AG04450 (cell line): ENCODE measurements around the gene SLC29A1. TPM values are rescaled to one million over a fixed set of nuclear protein-coding genes. Genes with fewer than 3 reads are reported as not detected.

Experiments
- CTCF ChIA-PET: fragments of 300-600, 350-600 bp; formaldehyde crosslinking; extraction: SDS; loops from one replicate; lab custom pipeline; 2022; ENCODE audit warnings: antibody characterized with exemption, inconsistent platforms; lab: Charles Lee
- POLR2A ChIA-PET: fragments of 350-600 bp; formaldehyde crosslinking; extraction: SDS; loops from one replicate; lab custom pipeline; 2021; ENCODE audit warnings: antibody characterized with exemption, inconsistent platforms; lab: Yijun Ruan, JAX
- DNase-seq: peaks from one replicate; pipeline ENCODE4 v3.0.0-alpha.2; 2011; ENCODE audit warnings: low read depth, low spot score
- H3K27ac ChIP-seq: one replicate; pipeline ENCODE4 v1.5.1; 2012; ENCODE audit warnings: low read depth, low read length, control low read depth
- H3K27me3 ChIP-seq: one replicate; pipeline ENCODE4 v1.6.0; 2012; ENCODE audit warnings: low read length; ENCODE audit not compliant: control insufficient read depth, insufficient read depth
- H3K4me3 ChIP-seq: 2 replicates; pipeline ENCODE4 v1.5.1; 2011; ENCODE audit warnings: mild to moderate bottlenecking, low read depth, low read length, control low read depth
- H3K9me3 ChIP-seq: 2 replicates; pipeline ENCODE4 v1.5.1; 2012; ENCODE audit warnings: low read length; ENCODE audit not compliant: control insufficient read depth, insufficient read depth
- polyA plus RNA-seq: library from polyadenylated mRNA; depleted of rRNA; stranded (reverse); fragments of >200 nt; gene quantifications from 2 replicates; pipeline ENCODE4 v1.2.3, GENCODE V29; 2011
- TF ChIP-seq, protein P1 (sequence below): IDR thresholded peaks from 2 replicates; pipeline ENCODE4 v1.5.1; 2011; ENCODE audit warnings: low read depth, low read length, control low read depth, inconsistent platforms

SLC29A1 gene
- polyA plus RNA-seq, 1 experiment, result 13.2 TPM

DNA sequence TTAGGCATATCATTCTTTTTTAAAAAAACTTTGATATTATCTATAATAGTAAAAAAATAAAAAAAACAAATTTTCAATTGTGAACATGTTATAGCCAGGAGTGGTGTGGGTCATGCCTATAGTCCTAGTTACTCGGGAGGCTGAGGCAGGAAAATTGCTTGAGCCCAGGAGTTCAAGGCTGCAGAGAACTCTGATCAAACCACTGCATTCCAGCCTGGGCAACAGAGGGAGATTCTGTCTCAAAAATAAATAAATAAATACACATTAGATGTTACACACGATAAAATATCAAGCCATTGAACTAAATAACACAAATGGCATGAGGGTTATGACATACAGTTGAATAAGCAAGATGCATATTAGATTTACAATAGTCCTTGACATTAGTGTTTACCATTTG, 34.6 kb upstream of the SLC29A1 start:
- TF ChIP-seq, protein P1, sequence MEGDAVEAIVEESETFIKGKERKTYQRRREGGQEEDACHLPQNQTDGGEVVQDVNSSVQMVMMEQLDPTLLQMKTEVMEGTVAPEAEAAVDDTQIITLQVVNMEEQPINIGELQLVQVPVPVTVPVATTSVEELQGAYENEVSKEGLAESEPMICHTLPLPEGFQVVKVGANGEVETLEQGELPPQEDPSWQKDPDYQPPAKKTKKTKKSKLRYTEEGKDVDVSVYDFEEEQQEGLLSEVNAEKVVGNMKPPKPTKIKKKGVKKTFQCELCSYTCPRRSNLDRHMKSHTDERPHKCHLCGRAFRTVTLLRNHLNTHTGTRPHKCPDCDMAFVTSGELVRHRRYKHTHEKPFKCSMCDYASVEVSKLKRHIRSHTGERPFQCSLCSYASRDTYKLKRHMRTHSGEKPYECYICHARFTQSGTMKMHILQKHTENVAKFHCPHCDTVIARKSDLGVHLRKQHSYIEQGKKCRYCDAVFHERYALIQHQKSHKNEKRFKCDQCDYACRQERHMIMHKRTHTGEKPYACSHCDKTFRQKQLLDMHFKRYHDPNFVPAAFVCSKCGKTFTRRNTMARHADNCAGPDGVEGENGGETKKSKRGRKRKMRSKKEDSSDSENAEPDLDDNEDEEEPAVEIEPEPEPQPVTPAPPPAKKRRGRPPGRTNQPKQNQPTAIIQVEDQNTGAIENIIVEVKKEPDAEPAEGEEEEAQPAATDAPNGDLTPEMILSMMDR, result no peak
- Histone ChIP-seq H3K4me3 (no peak overlapping the region), H3K27me3 (peaks cover 6% of the 10 kb centered on the region), H3K9me3 (no peaks in the 10 kb centered on the region), H3K27ac (no peak overlapping the region)
- DNase-seq, result no peak
- ChIA-PET POLR2A (no interaction called here), CTCF (interaction anchor here (1.6 to 2.7 kb wide), 2 partner anchors 16 to 46 kb away, joined by 4 to 10 read pairs; no protein-coding TSS in a partner anchor)

- Histone ChIP-seq H3K9me3 (no peaks in the 10 kb centered on the region), H3K4me3 (no peak overlapping the region), H3K27me3 (peaks cover 8% of the 10 kb centered on the region), H3K27ac (no peak overlapping the region)
- TF ChIP-seq, protein P1, result no peak
- ChIA-PET CTCF (interaction anchor here (0.7 to 2.7 kb wide), 4 partner anchors 9 to 48 kb away, joined by 3 to 10 read pairs (median 4); no protein-coding TSS in a partner anchor), POLR2A (no interaction called here)
- no peak for DNase-seq
Observed at GRCh38 chr6:44189257-44189656, 34.1 kb upstream of the SLC29A1 start.

DNA sequence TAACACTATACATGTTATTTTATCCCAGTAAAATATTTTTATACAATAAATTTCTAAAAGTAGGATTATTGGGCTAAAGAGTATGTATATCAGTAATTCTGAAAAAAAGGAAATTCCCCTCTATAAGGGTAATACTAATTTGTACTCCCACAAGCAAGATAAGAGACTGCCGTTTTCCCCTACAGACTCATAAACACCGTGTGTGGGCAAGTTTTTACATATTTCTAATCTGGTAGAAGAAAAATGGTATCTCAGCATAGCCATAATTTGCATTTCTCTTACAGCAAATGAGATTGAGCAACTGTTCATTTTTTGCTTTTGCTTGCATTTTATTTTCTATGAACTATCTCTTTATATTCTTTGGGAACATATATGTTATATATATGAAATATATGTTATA, 32.7 kb upstream of the SLC29A1 start:
- Histone ChIP-seq H3K4me3 (no peak overlapping the region), H3K27ac (no peak overlapping the region), H3K9me3 (no peaks in the 10 kb centered on the region), H3K27me3 (peaks cover 13% of the 10 kb centered on the region)
- DNase-seq, result no peak
- ChIA-PET CTCF (interaction anchor here (1.1 to 2.7 kb wide), 2 partner anchors 18 to 31 kb away, joined by 9 to 10 read pairs; no protein-coding TSS in a partner anchor), POLR2A (no interaction called here)
- TF ChIP-seq, protein P1, result no peak

- no peak overlapping the region for H3K4me3 ChIP-seq
- H3K27me3 ChIP-seq, result peaks cover 9% of the 10 kb centered on the region
- H3K9me3 ChIP-seq, result no peaks in the 10 kb centered on the region
- ChIA-PET CTCF (interaction anchor here (0.6 to 1.8 kb wide), 3 partner anchors 18 to 42 kb away, joined by 3 to 10 read pairs (median 4); no protein-coding TSS in a partner anchor), POLR2A (no interaction called here)
- DNase-seq, result no peak
- no peak overlapping the region for H3K27ac ChIP-seq
- TF ChIP-seq, protein P1, result no peak
Observed at GRCh38 chr6:44192428-44193041, 30.9 kb upstream of the SLC29A1 start.

DNA sequence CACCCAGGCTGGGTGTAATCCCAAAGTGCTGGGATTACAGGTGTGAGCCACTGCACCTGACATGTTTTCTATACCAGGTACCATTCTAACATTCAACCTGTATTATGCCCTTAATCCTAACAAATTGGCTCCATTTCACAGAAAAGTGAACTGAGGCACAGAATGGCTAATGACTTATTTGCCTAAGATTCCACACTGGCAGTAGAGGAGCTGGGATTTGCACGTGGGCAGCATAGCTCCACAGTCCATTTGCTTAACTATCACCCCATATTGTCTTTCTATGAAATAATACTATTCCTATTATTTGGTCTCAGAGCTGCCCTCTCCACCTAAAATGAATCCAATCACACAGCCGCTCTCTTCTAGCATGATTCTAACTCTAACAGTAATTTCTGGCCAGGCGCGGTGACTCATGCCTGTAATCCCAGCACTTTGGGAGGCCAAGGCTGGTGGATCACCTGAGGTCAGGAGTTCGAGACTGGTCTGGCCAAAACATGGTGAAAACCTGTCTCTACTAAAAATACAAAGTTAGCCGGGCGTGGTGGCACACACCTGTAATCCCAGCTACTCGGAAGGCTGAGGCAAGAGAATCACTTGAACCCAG, 30.0 kb upstream of the SLC29A1 start:
- TF ChIP-seq, protein P1, result no peak
- H3K27ac ChIP-seq, result no peak overlapping the region
- POLR2A ChIA-PET, result no interaction called here
- H3K9me3 ChIP-seq, result no peaks in the 10 kb centered on the region
- H3K27me3 ChIP-seq, result peaks cover 9% of the 10 kb centered on the region
- CTCF ChIA-PET, result interaction anchor here (1.6 to 1.8 kb wide), 2 partner anchors 21 to 41 kb away, joined by 4 to 10 read pairs; no protein-coding TSS in a partner anchor
- no peak for DNase-seq
- no peak overlapping the region for H3K4me3 ChIP-seq
